DOHH2 (cell line): ENCODE data around the gene TBATA.

Source experiments
- H3F3A ChIP-seq: fragments of 200-600 bp; sonication (generic), shearing (Covaris generic); 2 replicates; pipeline ENCODE4 v1.6.0; 2016; ENCODE audit warnings: antibody characterized with exemption, mild to moderate bottlenecking; ENCODE audit not compliant: control insufficient read depth, insufficient read depth
- H3K27ac ChIP-seq: fragments of 200-600 bp; sonication (generic); 2 replicates; pipeline ENCODE4 v1.5.1; 2014; ENCODE audit warnings: low read depth, mild to moderate bottlenecking, low read length, moderate library complexity
- H3K27me3 ChIP-seq: fragments of 200-600 bp; sonication (generic); 2 replicates; pipeline ENCODE4 v1.6.1; 2014; ENCODE audit warnings: mild to moderate bottlenecking, low read length, mixed read lengths; ENCODE audit not compliant: control insufficient read depth
- H3K36me3 ChIP-seq: fragments of 200-600 bp; sonication (generic); 2 replicates; pipeline ENCODE4 v1.6.1; 2014; ENCODE audit warnings: mild to moderate bottlenecking, low read length, moderate library complexity, mixed read lengths; ENCODE audit not compliant: control insufficient read depth
- H3K4me1 ChIP-seq: fragments of 200-600 bp; sonication (generic); 2 replicates; pipeline ENCODE4 v1.6.1; 2014; ENCODE audit warnings: mild to moderate bottlenecking, low read length, mixed read lengths; ENCODE audit not compliant: control insufficient read depth
- H3K4me2 ChIP-seq: fragments of 200-600 bp; sonication (generic); 2 replicates; pipeline ENCODE4 v1.6.0; 2014; ENCODE audit warnings: mild to moderate bottlenecking, low read length, moderate library complexity
- H3K4me3 ChIP-seq: fragments of 200-600 bp; sonication (generic); 2 replicates; pipeline ENCODE4 v1.5.1; 2014; ENCODE audit warnings: mild to moderate bottlenecking, low read length, mixed read lengths
- H3K79me2 ChIP-seq: fragments of 200-600 bp; sonication (generic); 2 replicates; pipeline ENCODE4 v1.6.1; 2014; ENCODE audit warnings: mild to moderate bottlenecking, low read length, mixed read lengths; ENCODE audit not compliant: control insufficient read depth
- H3K9me2 ChIP-seq: fragments of 200-600 bp; sonication (generic); replicated peaks from 2 replicates; pipeline ENCODE4 v1.6.1; 2014; ENCODE audit warnings: mild to moderate bottlenecking, low read length, mixed read lengths; ENCODE audit not compliant: control insufficient read depth
- H3K9me3 ChIP-seq: fragments of 200-600 bp; sonication (generic); 2 replicates; pipeline ENCODE4 v1.6.1; 2014; ENCODE audit warnings: antibody characterized with exemption, low read length, mixed read lengths; ENCODE audit not compliant: control insufficient read depth, insufficient read depth
- H4K20me1 ChIP-seq: fragments of 200-600 bp; sonication (generic); 2 replicates; pipeline ENCODE4 v1.6.0; 2014; ENCODE audit warnings: low read depth, mild to moderate bottlenecking, antibody characterized with exemption, low read length, moderate library complexity; ENCODE audit not compliant: control insufficient read depth, insufficient read depth
- CTCF ChIP-seq: fragments of 200-600 bp; sonication (generic); IDR thresholded peaks from one replicate; pipeline ENCODE4 v1.5.1; 2014; ENCODE audit warnings: antibody characterized with exemption, mild to moderate bottlenecking, low read depth, low read length; ENCODE audit not compliant: poor library complexity, severe bottlenecking
- EZH2phosphoT487 ChIP-seq: fragments of 200-600 bp; sonication (generic); IDR thresholded peaks from 2 replicates; pipeline ENCODE4 v1.6.1; 2017; ENCODE audit warnings: borderline replicate concordance, mild to moderate bottlenecking, antibody characterized with exemption, low read length, moderate library complexity, mixed read lengths

The TBATA gene

DNA sequence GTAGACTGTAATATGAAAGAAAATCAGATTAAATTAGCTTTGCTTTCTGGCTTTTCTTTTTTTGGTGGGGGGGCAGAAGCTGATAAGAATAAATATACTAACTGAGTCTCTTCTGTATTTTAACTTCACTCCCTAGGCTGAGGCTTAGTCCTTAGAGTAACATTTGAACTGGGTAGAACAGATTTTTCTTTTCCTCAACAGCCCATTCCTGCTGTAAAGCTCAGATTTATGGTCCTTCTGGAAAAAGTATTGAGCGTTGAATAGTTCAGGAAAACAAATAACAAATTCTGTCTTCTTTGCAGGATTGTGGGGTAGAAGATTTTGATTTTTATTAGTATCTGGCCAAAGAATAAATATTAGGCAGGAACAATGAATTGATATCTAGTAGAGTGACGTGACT is 48.4 kb upstream of the TBATA start:
- Histone ChIP-seq H3K4me1 (no peaks in the 10 kb centered on the region), H3K79me2 (no peaks in the 10 kb centered on the region; the same call in 1 of the 2 replicates), H3K27me3 (no peaks in the 10 kb centered on the region), H3K36me3 (no peaks in the 10 kb centered on the region), H3F3A (no peaks in the 10 kb centered on the region), H4K20me1 (no peaks in the 10 kb centered on the region), H3K9me3 (no peaks in the 10 kb centered on the region), H3K4me3 (no peak overlapping the region), H3K27ac (no peak overlapping the region), H3K4me2 (no peak overlapping the region), H3K9me2 (no peaks in the 10 kb centered on the region)
- TF ChIP-seq CTCF: no peak
- TF ChIP-seq EZH2phosphoT487: no peak

GRCh38 chr10:70832852-70833528 is 47.8 kb upstream of the TBATA start:
- H3K27ac ChIP-seq: no peak overlapping the region
- TF ChIP-seq EZH2phosphoT487 (no peak), CTCF (no peak)
- H3K4me3 ChIP-seq: no peak overlapping the region
- H4K20me1 ChIP-seq: no peaks in the 10 kb centered on the region
- H3F3A ChIP-seq: no peaks in the 10 kb centered on the region
- H3K36me3 ChIP-seq: no peaks in the 10 kb centered on the region
- no peaks in the 10 kb centered on the region for H3K9me3 ChIP-seq
- H3K4me2 ChIP-seq: no peak overlapping the region
- H3K4me1 ChIP-seq: no peaks in the 10 kb centered on the region
- no peaks in the 10 kb centered on the region for H3K9me2 ChIP-seq
- no peaks in the 10 kb centered on the region; the same call in 1 of the 2 replicates for H3K79me2 ChIP-seq
- H3K27me3 ChIP-seq: no peaks in the 10 kb centered on the region

GRCh38 chr10:70832221-70832620 is 47.0 kb upstream of the TBATA start:
- no peaks in the 10 kb centered on the region for H4K20me1 ChIP-seq
- no peaks in the 10 kb centered on the region for H3K36me3 ChIP-seq

More at GRCh38 chr10:70832221-70832620, 47.0 kb upstream of the TBATA start:
- Histone ChIP-seq H3K79me2 (no peaks in the 10 kb centered on the region; the same call in 1 of the 2 replicates), H3K4me2 (no peak overlapping the region), H3K27me3 (no peaks in the 10 kb centered on the region), H3K4me3 (no peak overlapping the region), H3K4me1 (no peaks in the 10 kb centered on the region), H3K27ac (no peak overlapping the region), H3K9me3 (no peaks in the 10 kb centered on the region), H3K9me2 (no peaks in the 10 kb centered on the region), H3F3A (no peaks in the 10 kb centered on the region)
- TF ChIP-seq EZH2phosphoT487 (no peak), CTCF (no peak)
